ENCODE measurements around the gene TLNRD1.
"Not testable (repeated sequence)": the region's sequence is repeated elsewhere in the genome, so short reads cannot be mapped to it uniquely, and the experiment has no call there.

Gene TLNRD1

GRCh38 chr15:81000624-81001151, at the start of gene TLNRD1:
TSS of gene TLNRD1 (plus strand) at chr15:81000923. CDS start at chr15:81002272, 1,349 bp downstream.
- Mint-ChIP-seq H3K27me3 (no peaks in the 10 kb centered on the region), H3K4me1 (peaks cover 47% of the 10 kb centered on the region), H3K27ac (peak within 1 kb of the TSS; percentile 97), H3K36me3 (ENCODE audit: low read depth) (peaks cover 20% of the 10 kb centered on the region), H3K4me3 (peak within 1 kb of the TSS; percentile 97), H3K9me3 (no peaks in the 10 kb centered on the region)
- ATAC-seq (peak; percentile 68), DNase-seq (peak; percentile 86)

- H3K36me3 Mint-ChIP-seq (ENCODE audit: low read depth) = peaks cover 17% of the 10 kb centered on the region
- H3K9me3 Mint-ChIP-seq = no peaks in the 10 kb centered on the region
- peaks cover 14% of the 10 kb centered on the region for H3K4me1 Mint-ChIP-seq
These were observed 48.8 kb upstream of the TLNRD1 start for GRCh38 chr15:80951941-80952340.

GRCh38 chr15:80953001-80953952, 47.4 kb upstream of the TLNRD1 start:
- no peaks in the 10 kb centered on the region for H3K9me3 Mint-ChIP-seq
- peaks cover 24% of the 10 kb centered on the region for H3K4me1 Mint-ChIP-seq
- H3K27me3 Mint-ChIP-seq = no peaks in the 10 kb centered on the region
- no peak for DNase-seq
- no peak overlapping the region for H3K4me3 Mint-ChIP-seq
- no peak for ATAC-seq
- no peak overlapping the region for H3K27ac Mint-ChIP-seq
- H3K36me3 Mint-ChIP-seq (ENCODE audit: low read depth) = peaks cover 16% of the 10 kb centered on the region

More at GRCh38 chr15:80951941-80952340, 48.8 kb upstream of the TLNRD1 start:
- ATAC-seq = no peak
- Mint-ChIP-seq H3K27ac (no peak overlapping the region), H3K27me3 (no peaks in the 10 kb centered on the region), H3K4me3 (no peak overlapping the region)
- DNase-seq = no peak

GRCh38 chr15:80953953-80954778, 46.6 kb upstream of the TLNRD1 start:
- no peaks in the 10 kb centered on the region for H3K27me3 Mint-ChIP-seq
- ATAC-seq (no peak), DNase-seq (no peak)
- H3K27ac Mint-ChIP-seq = no peak overlapping the region
- no peaks in the 10 kb centered on the region for H3K9me3 Mint-ChIP-seq
- H3K36me3 Mint-ChIP-seq (ENCODE audit: low read depth) = peaks cover 22% of the 10 kb centered on the region
- no peak overlapping the region for H3K4me3 Mint-ChIP-seq
- H3K4me1 Mint-ChIP-seq = peaks cover 30% of the 10 kb centered on the region

- H3K27me3 Mint-ChIP-seq, H3K9me3 Mint-ChIP-seq, H3K27ac Mint-ChIP-seq, H3K4me3 Mint-ChIP-seq: not testable (repeated sequence)
- peaks cover 30% of the 10 kb centered on the region for H3K36me3 Mint-ChIP-seq (ENCODE audit: low read depth)
- DNase-seq = peak; percentile 62
- peaks cover 30% of the 10 kb centered on the region for H3K4me1 Mint-ChIP-seq
- ATAC-seq = peak; percentile 99
These were observed 44.9 kb upstream of the TLNRD1 start for GRCh38 chr15:80955571-80956452.

- no peak overlapping the region for H3K4me3 Mint-ChIP-seq
- no peaks in the 10 kb centered on the region for H3K9me3 Mint-ChIP-seq
- ATAC-seq = no peak
- H3K27me3 Mint-ChIP-seq = no peaks in the 10 kb centered on the region
- peaks cover 38% of the 10 kb centered on the region for H3K36me3 Mint-ChIP-seq (ENCODE audit: low read depth)
- no peak overlapping the region for H3K27ac Mint-ChIP-seq
- H3K4me1 Mint-ChIP-seq = peaks cover 37% of the 10 kb centered on the region
- DNase-seq = no peak
These were observed 43.2 kb upstream of the TLNRD1 start for GRCh38 chr15:80957556-80957955.

- H3K4me3 Mint-ChIP-seq = no peak overlapping the region
- ATAC-seq (no peak), DNase-seq (no peak)
- peaks cover 42% of the 10 kb centered on the region for H3K36me3 Mint-ChIP-seq (ENCODE audit: low read depth)
- H3K27ac Mint-ChIP-seq = no peak overlapping the region
- no peaks in the 10 kb centered on the region for H3K9me3 Mint-ChIP-seq
- no peaks in the 10 kb centered on the region for H3K27me3 Mint-ChIP-seq
- peaks cover 41% of the 10 kb centered on the region for H3K4me1 Mint-ChIP-seq
These were observed 42.7 kb upstream of the TLNRD1 start for GRCh38 chr15:80957976-80958375.

GRCh38 chr15:80958818-80959495, 41.8 kb upstream of the TLNRD1 start:
- no peak for DNase-seq
- peaks cover 49% of the 10 kb centered on the region for H3K36me3 Mint-ChIP-seq (ENCODE audit: low read depth)

GRCh38 chr15:80965454-80965853, 35.3 kb upstream of the TLNRD1 start:
- Mint-ChIP-seq H3K4me1 (peaks cover 18% of the 10 kb centered on the region), H3K36me3 (ENCODE audit: low read depth) (peaks cover 49% of the 10 kb centered on the region)
- not testable (repeated sequence) for H3K9me3 Mint-ChIP-seq, H3K27me3 Mint-ChIP-seq, ATAC-seq, H3K4me3 Mint-ChIP-seq, H3K27ac Mint-ChIP-seq, DNase-seq

More at GRCh38 chr15:80958818-80959495, 41.8 kb upstream of the TLNRD1 start:
- H3K9me3 Mint-ChIP-seq = no peaks in the 10 kb centered on the region
- no peak overlapping the region for H3K4me3 Mint-ChIP-seq
- peaks cover 44% of the 10 kb centered on the region for H3K4me1 Mint-ChIP-seq
- no peak overlapping the region for H3K27ac Mint-ChIP-seq
- ATAC-seq = no peak
- H3K27me3 Mint-ChIP-seq = no peaks in the 10 kb centered on the region

GRCh38 chr15:80966431-80967197, 34.1 kb upstream of the TLNRD1 start:
- Mint-ChIP-seq H3K27ac (no peak overlapping the region), H3K4me3 (no peak overlapping the region), H3K9me3 (peaks cover 5% of the 10 kb centered on the region), H3K36me3 (ENCODE audit: low read depth) (peaks cover 44% of the 10 kb centered on the region), H3K27me3 (no peaks in the 10 kb centered on the region), H3K4me1 (peaks cover 21% of the 10 kb centered on the region)
- DNase-seq = no peak
- ATAC-seq = no peak

- no peak for DNase-seq
- Mint-ChIP-seq H3K36me3 (ENCODE audit: low read depth) (peaks cover 40% of the 10 kb centered on the region), H3K27ac (no peak overlapping the region)
These were observed 33.3 kb upstream of the TLNRD1 start for GRCh38 chr15:80967451-80967850.

GRCh38 chr15:80967991-80968510, 32.7 kb upstream of the TLNRD1 start:
- ATAC-seq (no peak), DNase-seq (no peak)
- Mint-ChIP-seq H3K4me1 (peaks cover 10% of the 10 kb centered on the region), H3K36me3 (ENCODE audit: low read depth) (peaks cover 35% of the 10 kb centered on the region), H3K27ac (no peak overlapping the region), H3K4me3 (no peak overlapping the region), H3K27me3 (no peaks in the 10 kb centered on the region), H3K9me3 (peaks cover 5% of the 10 kb centered on the region)

More at GRCh38 chr15:80967451-80967850, 33.3 kb upstream of the TLNRD1 start:
- Mint-ChIP-seq H3K4me1 (peaks cover 16% of the 10 kb centered on the region), H3K27me3 (no peaks in the 10 kb centered on the region), H3K9me3 (peaks cover 5% of the 10 kb centered on the region), H3K4me3 (no peak overlapping the region)
- ATAC-seq = no peak
